Frontal cortex (tissue), 4 donors: Measurements from ENCODE around the gene ZNF778. TPM values are rescaled to one million over a fixed set of nuclear protein-coding genes. Genes with fewer than 3 reads are reported as not detected.
A peak's percentile ranks its signal among the peaks of the same experiment; 100 is the strongest.

Experiments
- DNase-seq, 2 donors: peaks; one replicate each; pipeline ENCODE4 v3.0.0; 2012; ENCODE audit warnings: low spot score in 2 of 2
- FAIRE-seq: peaks from 2 replicates; lab custom pipeline; 2012; peaks lifted over from hg19 to GRCh38; lab: Jason Lieb, UNC
- total RNA-seq: library from RNA; depleted of rRNA; stranded (reverse); fragments of >200 nt; gene quantifications from one replicate; pipeline ENCODE4 v1.2.3, GENCODE V29; 2014
- donor health status: control.
- donor health status: control.
- donor health status: control.

The ZNF778 gene
- total RNA-seq = 14.7 TPM

- DNase-seq = peak; percentile 97
- FAIRE-seq = no peak
These were observed at the start of gene ZNF778 for GRCh38 chr16:89217388-89218191. TSS of gene ZNF778 (plus strand) at chr16:89217703. CDS start at chr16:89221128, 3,425 bp downstream.

- DNase-seq = no peak
- no peak for FAIRE-seq
These were observed 48.9 kb upstream of the ZNF778 start for GRCh38 chr16:89168381-89169189.

GRCh38 chr16:89169778-89170177, 47.7 kb upstream of the ZNF778 start:
- DNase-seq (no peak), FAIRE-seq (no peak)

- no peak for FAIRE-seq
- no peak for DNase-seq
These were observed 46.9 kb upstream of the ZNF778 start for GRCh38 chr16:89170346-89171215.

- DNase-seq (peak; percentile 96 to 100), FAIRE-seq (no peak)
These were observed 46.0 kb upstream of the ZNF778 start, which contains the start of gene CDH15 for GRCh38 chr16:89171216-89172170. TSS of gene CDH15 (plus strand) at chr16:89171748. CDS start at chr16:89171832, 84 bp downstream.

- FAIRE-seq = no peak
- no peak for DNase-seq
These were observed 45.4 kb upstream of the ZNF778 start for GRCh38 chr16:89172171-89172527.

- DNase-seq (no peak), FAIRE-seq (no peak)
These were observed 44.9 kb upstream of the ZNF778 start for GRCh38 chr16:89172528-89173173.

GRCh38 chr16:89173174-89173921, 44.2 kb upstream of the ZNF778 start:
- no peak for DNase-seq

GRCh38 chr16:89174055-89174827, 43.3 kb upstream of the ZNF778 start:
- FAIRE-seq = no peak
- no peak for DNase-seq

More at GRCh38 chr16:89173174-89173921, 44.2 kb upstream of the ZNF778 start:
- no peak for FAIRE-seq

- no peak for FAIRE-seq
- no peak for DNase-seq
These were observed 42.6 kb upstream of the ZNF778 start for GRCh38 chr16:89174877-89175276.

- DNase-seq (no peak), FAIRE-seq (no peak)
These were observed 42.0 kb upstream of the ZNF778 start for GRCh38 chr16:89175280-89176146.

- no peak for FAIRE-seq
- no peak for DNase-seq
These were observed 41.3 kb upstream of the ZNF778 start for GRCh38 chr16:89176147-89176690.

GRCh38 chr16:89176717-89177116, 40.8 kb upstream of the ZNF778 start:
- DNase-seq (no peak), FAIRE-seq (no peak)

GRCh38 chr16:89177501-89177900, 40.0 kb upstream of the ZNF778 start:
- no peak for DNase-seq
- no peak for FAIRE-seq

- no peak for FAIRE-seq
These were observed 38.9 kb upstream of the ZNF778 start for GRCh38 chr16:89178453-89179147.

More at GRCh38 chr16:89178453-89179147, 38.9 kb upstream of the ZNF778 start:
- DNase-seq = no peak
